ENCODE measurements around the gene DEPDC5.

The DEPDC5 gene

DNA sequence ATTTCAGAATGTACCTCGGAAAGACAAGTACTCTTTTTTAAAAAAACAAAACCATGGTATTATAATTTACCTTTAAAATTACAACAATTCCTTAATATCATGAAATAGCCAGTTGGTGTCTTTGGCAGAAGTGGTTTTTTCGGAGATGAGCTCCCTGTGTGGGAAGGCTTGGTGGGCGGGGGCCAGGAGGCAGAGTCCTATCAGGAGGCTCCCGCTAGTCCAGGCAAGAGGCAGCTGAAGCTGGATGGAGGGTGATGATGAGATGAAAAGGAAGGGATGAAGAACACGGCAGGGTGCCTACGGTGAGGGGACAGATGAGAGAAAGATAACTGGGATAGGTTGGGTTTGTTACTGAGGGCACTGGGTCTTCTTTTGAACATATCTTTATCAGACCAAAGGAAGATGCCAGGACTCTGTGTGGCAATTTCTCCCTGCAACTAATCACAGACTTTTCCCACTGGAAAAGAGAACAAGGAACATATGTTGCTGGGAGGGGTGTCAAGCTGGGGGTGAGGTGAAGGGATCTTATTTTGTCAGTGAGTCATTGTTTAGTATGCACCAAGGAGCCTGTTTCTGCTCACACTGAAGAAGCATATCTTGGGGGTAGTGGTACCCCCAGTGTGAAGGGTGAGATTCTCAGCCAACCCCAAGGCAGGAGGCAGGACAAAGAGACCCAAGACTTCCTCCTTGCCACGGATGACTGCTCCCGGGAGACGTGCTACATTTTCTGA is 99.0 kb downstream of the DEPDC5 start:
- DNase-seq (ENCODE audit: low read depth): no peak

DNA sequence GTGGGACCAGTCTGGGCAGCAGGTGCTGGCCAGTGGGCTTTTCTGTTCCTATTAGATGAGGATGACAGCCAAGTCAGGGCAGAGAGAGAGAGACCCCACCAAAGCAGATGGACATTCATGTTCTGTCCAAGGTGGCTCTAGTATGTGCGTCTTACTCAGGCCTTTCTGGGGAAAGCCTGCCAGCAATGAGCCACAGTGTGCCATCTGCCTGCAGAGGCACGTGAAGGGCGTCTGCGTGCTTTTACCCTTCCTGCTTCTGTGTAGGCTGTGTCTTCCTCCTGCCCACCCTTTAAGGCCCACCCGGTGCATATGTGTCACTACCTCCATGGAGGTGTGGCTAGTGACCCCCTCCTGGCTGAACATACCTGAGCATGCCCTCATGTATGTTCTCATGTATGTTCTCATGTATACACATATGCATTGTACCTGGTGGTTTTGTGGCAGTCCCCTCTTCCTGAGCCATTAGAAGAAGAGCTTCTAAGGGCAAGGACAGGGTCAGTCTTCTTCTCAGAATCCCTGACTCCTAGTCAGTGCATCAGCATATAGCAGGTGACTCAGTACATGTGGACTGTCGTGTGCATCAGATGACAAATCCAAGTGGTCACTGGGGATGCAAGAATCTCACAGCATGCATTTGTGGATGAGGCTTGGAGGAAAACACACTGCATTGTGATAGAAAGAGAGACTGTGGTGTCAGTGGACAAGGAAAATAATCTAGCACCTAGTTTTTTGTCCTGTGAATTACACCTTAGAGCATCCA is 100.1 kb downstream of the DEPDC5 start:
- no peak for DNase-seq (ENCODE audit: low read depth)

DNA sequence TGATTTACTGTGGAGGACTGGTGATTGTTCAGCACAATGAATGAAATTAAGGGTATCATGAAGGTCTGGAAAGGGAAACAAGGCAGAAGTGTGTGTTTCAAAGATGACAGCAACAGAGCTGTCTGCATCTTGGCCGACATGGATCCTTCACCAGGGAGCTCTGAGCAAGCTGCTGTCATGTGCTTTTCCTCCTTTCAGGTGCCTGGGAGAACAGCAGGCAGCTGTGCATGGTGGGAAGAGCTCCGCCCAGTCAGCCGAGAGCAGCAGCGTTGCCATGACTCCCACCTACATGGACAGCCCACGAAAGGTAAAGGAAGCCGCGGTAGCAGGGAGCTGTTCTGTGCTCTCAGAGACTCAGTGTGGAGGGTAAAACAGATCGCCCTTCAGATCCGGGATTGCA is 103.4 kb downstream of the DEPDC5 start:
- DNase-seq (ENCODE audit: low read depth): no peak

DNA sequence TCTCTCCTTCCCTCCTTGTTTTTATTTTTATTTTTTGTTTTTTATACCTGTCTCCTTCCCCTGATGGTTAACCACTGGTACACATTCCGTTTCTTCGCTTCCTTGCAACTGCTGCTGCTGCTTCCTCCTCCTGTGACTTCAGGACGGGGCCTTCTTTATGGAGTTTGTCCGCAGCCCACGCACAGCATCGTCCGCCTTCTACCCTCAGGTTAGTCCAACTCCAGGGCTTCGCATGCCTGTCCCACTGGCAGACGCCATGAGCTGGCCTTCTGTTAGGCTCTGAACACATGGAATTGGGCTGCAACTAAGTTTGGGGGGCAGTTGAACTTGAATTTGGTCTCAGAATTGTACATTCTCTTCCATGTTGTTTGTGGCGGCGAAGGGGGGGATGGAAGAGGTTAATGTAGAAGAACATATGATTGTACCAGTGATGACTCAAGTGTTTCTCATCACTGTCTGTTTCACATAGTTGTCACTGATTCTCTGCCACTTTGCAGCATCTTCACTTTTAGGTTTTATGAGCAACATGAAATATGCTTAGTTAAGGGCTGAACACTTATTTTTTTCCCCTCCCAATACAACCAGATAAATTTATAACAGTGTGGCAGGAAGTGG is 107.5 kb downstream of the DEPDC5 start:
- no peak for DNase-seq (ENCODE audit: low read depth)

DNA sequence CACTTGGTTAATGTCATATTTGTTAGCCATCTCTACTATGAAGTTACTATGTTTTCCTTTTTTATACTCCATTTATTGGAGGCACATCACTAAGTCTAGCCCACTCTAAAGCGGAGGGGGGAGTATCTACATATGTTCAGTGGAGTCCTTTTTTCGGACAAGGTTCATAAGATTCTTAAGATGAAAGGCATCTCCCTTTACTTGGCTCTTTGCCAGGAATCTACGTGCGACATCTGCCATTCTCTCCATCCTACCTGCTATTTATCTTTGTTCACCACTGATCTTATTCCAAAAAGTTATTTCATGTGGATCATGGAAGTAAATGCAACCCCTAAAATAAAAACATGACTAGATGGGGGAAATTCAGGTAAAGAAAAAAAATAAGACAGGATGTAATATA is 113.1 kb downstream of the DEPDC5 start:
- DNase-seq (ENCODE audit: low read depth): no peak

DNA sequence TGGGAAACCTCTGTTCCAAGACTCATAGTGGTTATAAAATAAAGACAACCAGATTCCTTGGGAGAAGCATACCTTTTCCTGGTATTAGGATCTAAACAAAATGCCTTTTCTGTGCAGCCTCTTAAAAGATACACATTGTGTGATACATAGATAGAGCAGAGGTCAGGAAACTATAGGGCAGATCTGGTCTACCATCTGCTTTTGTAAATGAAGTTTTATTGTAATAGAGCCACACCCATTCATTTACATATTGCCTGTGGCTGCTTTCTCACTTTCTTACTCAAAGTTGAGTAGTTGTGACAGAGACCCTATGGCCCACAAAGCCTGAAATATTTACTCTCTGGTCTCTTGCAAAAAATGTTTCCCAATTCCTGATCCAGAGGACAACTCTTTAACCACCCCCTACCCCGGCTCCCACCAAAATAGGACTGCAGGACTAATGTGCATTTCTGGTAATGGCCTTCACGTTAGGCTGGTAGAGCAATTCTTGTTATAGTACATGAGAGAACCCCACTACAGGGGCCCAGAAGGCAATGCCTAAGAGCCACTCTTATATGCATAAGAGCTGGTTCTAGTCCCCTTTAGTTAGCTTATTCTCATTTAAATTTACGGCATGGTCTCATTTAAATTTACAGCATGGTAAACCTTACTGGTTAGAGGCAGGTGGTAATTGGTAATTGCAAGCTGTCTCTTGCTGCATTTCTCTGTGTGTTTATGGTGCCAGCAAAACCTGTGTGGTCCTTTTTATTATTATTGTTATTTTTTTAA is 113.8 kb downstream of the DEPDC5 start:
- no peak for DNase-seq (ENCODE audit: low read depth)

DNA sequence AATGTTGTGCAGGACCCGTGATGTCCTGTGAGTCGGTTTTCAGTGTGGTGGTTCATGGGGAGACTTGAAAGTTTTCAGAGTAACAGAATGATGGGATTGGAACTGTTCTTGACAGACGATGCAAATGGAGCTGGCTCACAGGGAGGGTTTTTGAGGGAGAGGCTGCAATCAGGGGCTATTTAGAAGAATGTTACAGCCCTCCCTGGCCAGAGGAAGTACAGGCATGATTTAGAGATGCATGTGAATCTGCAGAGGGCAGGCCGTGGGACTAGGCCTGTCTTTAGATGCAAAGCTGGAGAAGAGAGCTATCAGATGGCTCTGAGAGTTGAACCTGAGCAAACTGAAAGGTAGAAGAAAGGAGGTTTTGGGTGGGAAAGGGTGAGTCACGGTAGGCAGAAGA is 115.9 kb downstream of the DEPDC5 start:
- DNase-seq (ENCODE audit: low read depth): no peak

DNA sequence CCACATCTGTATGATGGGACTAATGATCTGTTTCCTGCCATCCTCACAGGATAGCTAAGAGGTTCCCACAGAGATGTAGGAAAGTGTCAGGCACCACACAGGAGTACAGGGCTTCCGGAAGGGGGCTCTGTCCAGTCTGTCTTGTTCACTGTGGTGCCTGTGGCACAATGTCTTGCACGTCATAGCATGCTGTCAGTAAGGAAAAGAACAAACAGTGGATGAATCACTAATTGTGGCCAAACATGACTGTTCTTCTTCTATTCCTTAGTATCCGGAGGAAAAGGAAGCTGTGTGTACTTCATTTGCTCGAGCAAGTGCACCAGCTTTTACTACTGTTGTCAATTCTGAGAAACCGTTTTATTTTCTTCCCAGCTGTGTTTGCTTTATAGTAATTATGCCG is 117.1 kb downstream of the DEPDC5 start:
- DNase-seq (ENCODE audit: low read depth): no peak

DNA sequence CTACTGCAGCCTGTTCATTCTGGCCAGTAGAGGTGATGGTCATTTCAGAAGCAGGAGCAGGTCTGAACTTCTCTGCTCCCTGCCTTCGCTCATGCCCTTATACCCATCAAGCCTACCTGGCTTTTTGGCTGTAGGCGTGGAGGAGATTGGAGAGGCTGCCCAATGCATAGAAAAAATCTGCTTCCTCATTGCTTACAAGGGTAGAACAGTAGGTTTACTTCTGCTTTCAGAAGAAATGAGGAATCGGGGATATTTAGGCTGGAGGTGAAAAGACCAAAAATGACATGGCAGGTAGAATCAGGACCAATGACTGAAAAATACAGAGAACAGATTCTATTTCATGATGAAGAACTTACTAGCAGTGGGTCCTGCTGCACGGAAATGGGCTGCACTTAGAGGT is 117.7 kb downstream of the DEPDC5 start:
- no peak for DNase-seq (ENCODE audit: low read depth)

DNA sequence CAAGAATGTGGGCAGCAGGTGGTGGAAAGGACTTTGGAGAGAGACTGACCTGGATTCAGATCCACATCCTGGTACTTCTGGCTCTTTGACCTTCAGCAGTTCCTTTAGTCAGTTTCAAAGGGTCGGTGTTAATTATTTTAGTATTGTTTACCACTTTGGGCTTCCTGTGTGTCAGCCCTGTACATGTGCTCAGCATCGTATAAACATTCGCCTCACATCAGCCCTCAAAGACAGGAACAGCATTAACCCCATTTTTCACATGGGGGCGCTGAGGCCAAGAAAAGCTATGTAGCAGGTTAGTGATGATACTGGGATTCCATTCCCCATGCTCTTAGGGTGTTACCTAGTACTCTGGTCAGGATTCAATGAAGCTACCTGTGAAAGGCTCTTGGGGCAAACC is 118.4 kb downstream of the DEPDC5 start:
- no peak for DNase-seq (ENCODE audit: low read depth)

DNA sequence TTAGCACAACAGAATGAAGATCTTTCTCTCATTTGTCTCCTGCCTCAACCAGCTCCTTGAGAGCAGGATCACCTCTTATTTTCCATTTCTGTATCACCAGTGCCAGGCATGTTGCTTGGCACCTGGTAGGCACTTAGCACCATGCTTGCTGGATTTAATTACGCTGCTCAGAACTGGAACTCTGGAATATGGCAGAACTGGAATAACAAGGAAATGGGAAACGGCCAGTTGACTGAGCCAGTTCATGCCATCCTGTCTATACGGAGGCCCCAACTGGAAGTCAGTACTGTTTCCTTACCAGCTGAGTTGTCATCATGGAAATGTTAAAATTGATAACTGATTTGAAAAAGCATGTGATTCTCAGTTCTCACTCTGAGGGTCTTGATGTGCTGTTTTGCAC is 121.0 kb downstream of the DEPDC5 start:
- no peak for DNase-seq (ENCODE audit: low read depth)

DNA sequence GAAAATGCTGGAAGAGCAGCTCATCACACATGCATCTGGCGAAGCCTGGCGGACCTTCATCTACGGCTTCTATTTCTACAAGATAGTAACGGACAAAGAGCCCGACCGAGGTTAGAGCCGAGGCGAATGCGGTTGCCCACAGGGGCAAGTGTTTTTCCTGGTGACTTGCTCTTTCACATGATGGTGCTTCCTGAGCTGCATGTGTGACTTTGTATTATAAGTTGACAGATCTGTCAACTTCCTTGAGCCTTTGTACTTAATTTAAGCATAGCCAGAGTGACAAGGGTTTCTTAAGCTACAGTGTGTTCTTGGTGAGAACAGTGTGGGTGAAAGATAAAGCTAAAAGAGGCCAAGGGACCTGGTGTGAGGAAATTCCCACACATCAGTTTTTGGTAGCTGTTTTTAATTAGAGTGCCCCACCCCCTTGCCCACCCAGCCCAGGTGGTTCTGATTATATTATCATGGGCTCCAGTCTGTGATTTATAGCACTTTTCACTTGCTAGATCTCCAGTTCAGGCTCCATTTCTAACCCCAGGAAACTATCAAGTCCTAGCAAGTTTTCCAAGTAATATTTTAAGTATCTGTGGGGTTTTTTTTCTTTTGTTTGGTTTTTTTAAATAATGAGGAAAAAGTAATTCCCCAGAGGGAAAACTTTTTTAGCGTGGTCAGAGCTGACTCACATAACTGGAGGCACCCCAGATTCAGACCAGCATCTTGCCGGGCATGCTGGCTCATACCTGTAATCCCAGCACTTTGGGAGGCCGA is 122.5 kb downstream of the DEPDC5 start:
- peak; percentile 31 for DNase-seq (ENCODE audit: low read depth)

DNA sequence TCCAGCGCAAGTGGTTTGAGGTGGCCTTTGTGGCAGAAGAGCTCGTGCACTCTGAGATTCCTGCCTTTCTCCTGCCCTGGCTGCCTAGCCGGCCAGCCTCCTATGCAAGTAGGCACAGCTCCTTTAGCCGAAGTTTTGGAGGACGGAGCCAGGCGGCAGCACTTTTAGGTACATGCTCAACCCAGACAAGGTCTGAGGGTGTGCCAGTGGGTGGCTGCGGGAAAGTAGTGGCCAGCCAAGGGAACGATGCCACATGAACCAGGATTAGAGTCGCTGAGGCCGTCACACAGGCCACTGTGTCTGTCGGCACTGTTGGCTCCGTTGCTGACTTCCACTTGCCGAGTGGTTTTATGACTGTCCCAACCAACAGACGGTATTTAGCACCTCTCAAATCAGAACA is 125.8 kb downstream of the DEPDC5 start:
- DNase-seq (ENCODE audit: low read depth): no peak

DNA sequence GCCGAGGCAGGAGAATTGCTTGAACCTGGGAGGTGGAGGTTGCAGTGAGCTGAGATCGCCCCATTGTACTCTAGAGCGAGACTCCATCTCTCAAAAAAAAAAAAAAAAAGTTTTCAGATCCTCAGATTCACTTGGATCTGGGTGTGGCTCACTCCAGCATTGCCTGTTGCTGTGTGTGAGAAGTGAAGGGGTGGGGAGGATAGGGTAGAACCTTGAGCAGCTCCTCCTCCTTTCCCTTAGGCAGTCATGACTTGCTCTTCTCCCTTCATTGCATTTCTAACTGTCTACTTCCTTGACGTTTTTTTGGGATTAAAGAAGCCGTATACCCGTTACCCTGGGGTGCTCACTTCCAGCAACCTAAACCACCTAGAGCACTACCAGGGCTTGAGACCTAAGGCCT is 127.4 kb downstream of the DEPDC5 start:
- DNase-seq (ENCODE audit: low read depth): no peak

DNA sequence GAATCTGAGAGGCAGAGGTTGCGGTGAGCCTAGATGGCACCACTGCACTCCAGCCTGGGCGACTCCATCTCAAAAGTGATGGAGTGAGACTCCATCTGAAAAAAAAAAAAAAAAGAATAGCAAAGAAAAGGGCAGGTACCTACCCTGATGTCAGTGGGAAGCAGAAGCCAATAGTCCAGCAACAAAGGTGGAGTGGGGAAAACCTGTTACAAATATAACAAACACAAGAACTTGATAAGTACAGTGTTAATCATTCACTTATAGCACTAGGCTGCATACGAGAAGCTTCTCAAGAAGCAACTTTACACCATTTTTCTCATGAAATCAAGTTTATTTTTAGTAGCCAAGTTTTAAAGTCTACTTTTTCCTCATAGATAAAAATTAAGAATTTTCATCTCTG is 128.0 kb downstream of the DEPDC5 start:
- no peak for DNase-seq (ENCODE audit: low read depth)

DNA sequence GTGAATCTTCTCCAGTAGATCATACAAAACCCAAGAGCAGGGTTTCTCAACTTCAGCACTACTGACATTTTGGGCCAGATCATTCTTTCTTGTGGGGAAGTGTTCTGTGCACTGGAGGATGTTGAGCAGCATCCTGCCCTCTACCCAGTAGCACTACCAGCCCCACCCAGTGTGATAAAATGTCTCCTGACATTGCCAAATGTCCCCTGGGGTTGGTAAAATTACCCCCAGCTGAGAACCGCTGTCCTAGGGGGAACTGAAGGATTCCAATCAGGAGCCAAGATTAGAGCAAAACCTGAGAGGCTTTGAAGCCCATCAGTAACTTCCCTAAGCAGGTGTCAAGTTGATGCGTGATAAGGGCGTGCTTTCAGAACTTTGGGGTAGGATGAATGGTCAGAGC is 129.2 kb downstream of the DEPDC5 start:
- no peak for DNase-seq (ENCODE audit: low read depth)

DNA sequence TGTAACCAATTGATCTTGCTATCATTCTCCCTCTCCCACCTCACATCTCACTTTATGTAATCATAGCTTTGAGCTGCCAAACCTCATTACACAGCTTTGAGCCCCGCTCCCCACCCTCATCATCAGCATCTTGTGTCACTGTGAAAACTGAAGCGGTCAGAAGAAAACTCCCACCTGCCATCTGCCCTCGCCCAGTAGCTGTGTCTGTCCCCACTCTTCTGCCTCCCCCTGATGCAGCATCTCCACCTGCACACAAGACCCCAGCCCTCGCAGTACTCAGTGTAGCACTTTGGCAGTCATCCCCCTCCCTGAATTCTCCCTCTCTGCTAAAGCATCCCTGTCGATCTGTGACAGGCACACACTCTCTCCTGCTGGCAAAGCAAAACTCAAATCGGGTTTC is 130.2 kb downstream of the DEPDC5 start:
- DNase-seq (ENCODE audit: low read depth): no peak

DNA sequence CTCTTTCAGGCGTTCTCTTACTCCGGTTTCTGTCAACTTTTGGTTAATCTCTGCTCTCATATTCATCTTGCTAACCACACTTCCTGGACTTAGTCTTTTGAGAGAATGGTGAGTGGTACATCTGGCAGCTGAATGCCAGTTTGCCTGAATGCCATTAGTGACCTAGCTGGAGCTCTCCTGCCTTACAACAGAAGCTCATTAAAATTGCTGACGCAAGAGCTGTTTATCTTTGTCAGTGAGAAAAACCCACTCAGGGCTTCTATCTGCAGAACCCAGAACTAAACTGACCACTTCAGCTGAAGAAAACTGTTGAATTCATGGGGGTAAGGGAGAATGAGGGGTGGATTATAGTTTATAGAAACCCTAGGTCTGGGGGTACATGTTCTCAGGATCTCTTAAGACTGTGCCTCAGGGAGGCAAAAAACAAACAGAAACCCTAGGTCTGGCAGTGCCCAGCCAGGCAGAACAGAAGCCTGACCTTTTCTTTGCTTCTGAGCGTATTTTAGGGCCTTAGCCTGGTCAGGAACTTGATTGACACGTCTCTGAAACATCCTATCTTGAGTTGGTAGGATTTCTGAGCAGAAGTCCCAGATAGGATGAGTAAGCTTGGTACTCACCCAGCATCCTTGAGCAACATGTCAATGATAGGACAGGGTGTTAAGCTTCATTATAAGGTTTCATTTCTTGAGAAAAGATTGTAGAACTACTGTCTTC is 137.7 kb downstream of the DEPDC5 start:
- no peak for DNase-seq (ENCODE audit: low read depth)

DNA sequence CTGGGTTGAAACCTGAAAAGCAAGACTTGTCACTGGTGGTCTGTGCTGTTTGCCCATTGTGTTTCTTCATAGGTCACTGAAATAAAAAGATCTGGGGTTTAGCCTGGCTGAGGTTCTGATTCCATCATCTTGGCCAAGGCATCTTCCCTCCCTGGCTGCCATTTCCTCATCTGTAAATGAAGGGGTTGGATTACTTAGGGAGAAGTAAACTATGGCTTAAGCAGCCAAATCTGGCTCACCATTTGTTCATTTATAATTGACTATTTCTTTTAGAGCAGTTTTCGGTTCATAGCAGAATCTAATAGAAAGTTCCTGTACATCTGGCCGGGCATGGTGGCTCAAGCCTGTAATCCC is 138.2 kb downstream of the DEPDC5 start:
- DNase-seq (ENCODE audit: low read depth): no peak

DNA sequence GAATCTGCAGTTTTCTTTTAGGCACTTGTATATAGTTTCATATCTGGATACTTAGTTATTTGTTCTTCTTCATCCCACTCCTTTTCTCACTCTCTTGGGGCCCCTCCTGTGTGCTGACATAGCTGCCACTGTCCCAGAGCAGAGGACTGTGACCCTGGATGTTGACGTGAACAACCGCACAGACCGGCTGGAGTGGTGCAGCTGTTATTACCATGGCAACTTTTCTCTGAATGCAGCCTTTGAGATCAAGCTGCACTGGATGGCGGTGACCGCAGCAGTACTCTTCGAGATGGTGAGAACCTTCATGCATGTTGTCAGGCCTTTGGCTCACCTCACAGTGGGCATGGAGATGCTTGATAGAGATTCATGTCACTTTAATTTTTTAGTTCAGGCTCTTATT is 139.6 kb downstream of the DEPDC5 start:
- no peak for DNase-seq (ENCODE audit: low read depth)

DNA sequence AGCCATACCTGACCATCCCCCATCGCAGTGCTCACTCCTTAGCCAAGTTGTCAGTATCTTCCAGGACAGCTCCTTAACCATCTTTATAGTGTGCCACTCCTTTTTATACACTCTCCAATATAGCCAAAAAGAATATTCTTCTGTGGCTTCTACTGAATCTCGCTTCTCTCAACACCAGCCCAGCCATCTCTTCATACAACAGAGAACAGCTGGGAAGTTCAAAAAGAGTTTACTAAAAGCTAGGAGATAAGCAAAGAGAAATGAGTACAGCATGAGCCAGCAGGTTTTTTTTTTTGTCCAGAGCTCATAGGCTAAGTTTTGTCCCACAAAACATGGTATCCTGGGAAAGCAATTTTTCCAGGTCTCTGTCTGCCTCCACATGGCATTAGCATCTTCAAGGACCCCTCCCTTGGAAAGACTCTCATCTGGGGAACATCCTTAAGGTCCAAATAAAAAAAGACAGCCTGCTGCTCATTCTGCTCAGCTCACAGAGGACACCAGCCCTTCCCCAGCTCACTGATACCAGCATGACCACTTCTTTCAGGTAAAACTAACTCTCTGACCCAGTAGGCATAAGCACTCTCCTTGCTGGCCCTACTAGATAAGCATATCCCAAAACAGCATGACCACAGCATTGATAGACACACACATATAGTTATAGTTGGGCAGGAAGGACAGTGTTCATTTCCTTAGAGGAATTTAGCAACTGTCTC is 141.7 kb downstream of the DEPDC5 start:
- no peak for DNase-seq (ENCODE audit: low read depth)
